Measurements from ENCODE around the gene MS4A15.

DNA sequence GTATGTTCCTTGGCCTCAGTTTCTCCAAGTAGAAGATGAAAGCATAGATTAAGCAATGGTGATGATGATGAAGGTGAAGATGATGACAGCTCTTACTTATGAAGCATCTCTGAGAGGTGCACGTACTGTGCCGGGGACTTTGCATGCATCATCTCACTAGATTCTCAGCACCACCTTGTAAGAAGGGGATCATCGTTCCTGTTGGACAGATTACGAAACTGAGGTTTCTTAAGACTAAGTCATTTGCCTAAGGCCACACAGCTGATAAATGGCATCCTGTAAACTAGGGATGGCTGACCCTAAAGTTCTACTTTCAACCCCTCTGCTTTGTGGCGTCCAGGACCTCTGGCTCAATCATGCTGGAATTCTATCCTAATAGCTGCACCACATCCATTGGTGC is 8.7 kb downstream of the MS4A15 start:
- TF ChIP-seq, protein P1, sequence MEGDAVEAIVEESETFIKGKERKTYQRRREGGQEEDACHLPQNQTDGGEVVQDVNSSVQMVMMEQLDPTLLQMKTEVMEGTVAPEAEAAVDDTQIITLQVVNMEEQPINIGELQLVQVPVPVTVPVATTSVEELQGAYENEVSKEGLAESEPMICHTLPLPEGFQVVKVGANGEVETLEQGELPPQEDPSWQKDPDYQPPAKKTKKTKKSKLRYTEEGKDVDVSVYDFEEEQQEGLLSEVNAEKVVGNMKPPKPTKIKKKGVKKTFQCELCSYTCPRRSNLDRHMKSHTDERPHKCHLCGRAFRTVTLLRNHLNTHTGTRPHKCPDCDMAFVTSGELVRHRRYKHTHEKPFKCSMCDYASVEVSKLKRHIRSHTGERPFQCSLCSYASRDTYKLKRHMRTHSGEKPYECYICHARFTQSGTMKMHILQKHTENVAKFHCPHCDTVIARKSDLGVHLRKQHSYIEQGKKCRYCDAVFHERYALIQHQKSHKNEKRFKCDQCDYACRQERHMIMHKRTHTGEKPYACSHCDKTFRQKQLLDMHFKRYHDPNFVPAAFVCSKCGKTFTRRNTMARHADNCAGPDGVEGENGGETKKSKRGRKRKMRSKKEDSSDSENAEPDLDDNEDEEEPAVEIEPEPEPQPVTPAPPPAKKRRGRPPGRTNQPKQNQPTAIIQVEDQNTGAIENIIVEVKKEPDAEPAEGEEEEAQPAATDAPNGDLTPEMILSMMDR (IDR thresholded peaks at IDR 0.05), result no peak
- TF ChIP-seq ZFX (IDR thresholded peaks at IDR 0.05; ENCODE audit: borderline replicate concordance), result no peak

Measured in 22Rv1 (cell line).